Astrocyte (in vitro differentiated cells and primary cell): ENCODE results near the gene IER3.

Experiments used
- EZH2 ChIP-seq: IDR thresholded peaks from 2 replicates; pipeline ENCODE4 v1.6.1; 2012; ENCODE audit warnings: mild to moderate bottlenecking, low read length, inconsistent platforms; ENCODE audit not compliant: insufficient read depth
- TF ChIP-seq, protein P1 (sequence below): IDR thresholded peaks from 2 replicates; pipeline ENCODE4 v1.5.1; 2011; ENCODE audit warnings: low read depth, mild to moderate bottlenecking, inconsistent platforms, low read length, moderate library complexity; ENCODE audit not compliant: insufficient read depth

DNA sequence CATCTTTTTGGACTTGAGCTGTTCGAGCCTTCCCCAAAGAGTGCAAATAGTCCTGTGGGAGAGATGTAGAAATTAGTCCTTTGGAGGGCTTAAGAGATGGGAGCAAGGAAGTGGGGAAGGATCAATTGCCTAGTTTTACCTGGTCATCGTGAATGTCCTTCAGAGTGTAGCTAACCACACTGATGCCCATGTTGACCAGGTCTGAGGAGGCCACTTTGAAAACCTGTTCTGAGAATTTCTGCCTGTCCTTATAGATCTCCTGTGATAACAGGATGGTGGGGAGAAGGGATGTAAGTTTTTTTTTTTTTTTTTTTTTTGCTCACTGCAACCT is 3.8 kb downstream of the IER3 start:
- TF ChIP-seq, protein P1, sequence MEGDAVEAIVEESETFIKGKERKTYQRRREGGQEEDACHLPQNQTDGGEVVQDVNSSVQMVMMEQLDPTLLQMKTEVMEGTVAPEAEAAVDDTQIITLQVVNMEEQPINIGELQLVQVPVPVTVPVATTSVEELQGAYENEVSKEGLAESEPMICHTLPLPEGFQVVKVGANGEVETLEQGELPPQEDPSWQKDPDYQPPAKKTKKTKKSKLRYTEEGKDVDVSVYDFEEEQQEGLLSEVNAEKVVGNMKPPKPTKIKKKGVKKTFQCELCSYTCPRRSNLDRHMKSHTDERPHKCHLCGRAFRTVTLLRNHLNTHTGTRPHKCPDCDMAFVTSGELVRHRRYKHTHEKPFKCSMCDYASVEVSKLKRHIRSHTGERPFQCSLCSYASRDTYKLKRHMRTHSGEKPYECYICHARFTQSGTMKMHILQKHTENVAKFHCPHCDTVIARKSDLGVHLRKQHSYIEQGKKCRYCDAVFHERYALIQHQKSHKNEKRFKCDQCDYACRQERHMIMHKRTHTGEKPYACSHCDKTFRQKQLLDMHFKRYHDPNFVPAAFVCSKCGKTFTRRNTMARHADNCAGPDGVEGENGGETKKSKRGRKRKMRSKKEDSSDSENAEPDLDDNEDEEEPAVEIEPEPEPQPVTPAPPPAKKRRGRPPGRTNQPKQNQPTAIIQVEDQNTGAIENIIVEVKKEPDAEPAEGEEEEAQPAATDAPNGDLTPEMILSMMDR = no peak
- TF ChIP-seq EZH2 = no peak
